Panc1 (cell line): Measurements from ENCODE around the gene DDC. TPM values are rescaled to one million over a fixed set of nuclear protein-coding genes. Genes with fewer than 3 reads are reported as not detected.

Experiments
- ATAC-seq: fragments of 200-7000 bp; cut with Tn5 transposase; 2 replicates; pipeline ENCODE4 v1.9.1; 2020; ENCODE audit warnings: mild to moderate bottlenecking, moderate library complexity
- BruUV-seq: library from RNA; stranded (reverse); fragments of 400-500 nt; replicated peaks from 2 replicates; lab custom pipeline; 2021; lab: Mats Ljungman, UMichigan
- CTCF ChIA-PET: fragments of 300-600 bp; sonication (Branson Sonifier 250); formaldehyde crosslinking; loops from one replicate; lab custom pipeline; 2022; ENCODE audit warnings: antibody characterized with exemption; lab: Charles Lee
- POLR2A ChIA-PET: fragments of 300-600 bp; sonication (Branson Sonifier 250); formaldehyde crosslinking; loops from one replicate; lab custom pipeline; 2022; ENCODE audit warnings: antibody characterized with exemption; lab: Charles Lee
- DNase-seq: peaks from one replicate; pipeline ENCODE4 v3.0.0-alpha.2; 2010; ENCODE audit warnings: low read depth, low spot score
- H3K27ac ChIP-seq: 2 replicates; pipeline ENCODE4 v1.5.1; 2011; ENCODE audit warnings: mild to moderate bottlenecking, low read length, inconsistent platforms
- H3K27me3 ChIP-seq: fragments of 200-500 bp; sonication (Bioruptor generic); 2 replicates; pipeline ENCODE4 v1.6.0; 2014; ENCODE audit warnings: low read length, inconsistent platforms; ENCODE audit not compliant: control insufficient read depth, insufficient read depth
- H3K36me3 ChIP-seq: fragments of 200-500 bp; sonication (Bioruptor generic); 2 replicates; pipeline ENCODE4 v1.5.1; 2014; ENCODE audit warnings: inconsistent platforms, mild to moderate bottlenecking, low read length, moderate library complexity; ENCODE audit not compliant: control insufficient read depth, insufficient read depth
- H3K4me1 ChIP-seq: 2 replicates; pipeline ENCODE4 v1.5.1; 2011; ENCODE audit warnings: inconsistent platforms, mild to moderate bottlenecking, low read length, moderate library complexity; ENCODE audit not compliant: control insufficient read depth, insufficient read depth
- H3K4me3 ChIP-seq, 2 experiments: 2 replicates each; pipeline ENCODE4 v1.5.1; 2011 to 2012; ENCODE audit warnings: low read depth in 2 of 2, low read length in 2 of 2, mild to moderate bottlenecking in 2 of 2, inconsistent platforms in 1 of 2, moderate library complexity in 1 of 2
- H3K9me3 ChIP-seq: fragments of 200-500 bp; sonication (Bioruptor generic); 2 replicates; pipeline ENCODE4 v1.5.1; 2014; ENCODE audit warnings: low read depth, mild to moderate bottlenecking, inconsistent platforms, low read length, moderate library complexity; ENCODE audit not compliant: control insufficient read depth, insufficient read depth
- POLR2AphosphoS5 ChIP-seq: IDR thresholded peaks from 2 replicates; pipeline ENCODE4 v1.6.1; 2012; ENCODE audit warnings: mild to moderate bottlenecking, low read depth, low read length, moderate library complexity
- SIN3A ChIP-seq: IDR thresholded peaks from 2 replicates; pipeline ENCODE4 v1.6.1; 2012; ENCODE audit warnings: low read depth, mild to moderate bottlenecking, low read length, moderate library complexity, borderline replicate concordance; ENCODE audit not compliant: insufficient read depth
- TCF7L2 ChIP-seq: IDR thresholded peaks from 2 replicates; pipeline ENCODE4 v1.6.1; 2011; ENCODE audit warnings: mild to moderate bottlenecking, low read depth, low read length, inconsistent platforms
- in situ Hi-C: cut with HindIII; loops from 2 replicates; pipeline ENCODE4 v1.10.0; 2016; ENCODE audit warnings: low sequenced_read_pairs, low pct_unique_long_range_greater_than_20kb
- intact Hi-C: fragments of 100-400 bp; cut with micrococcal nuclease; formaldehyde crosslinking; loops from one replicate; pipeline ENCODE4 v1.10.0; 2022; ENCODE audit not compliant: unreplicated experiment
- total RNA-seq: library from RNA; stranded (reverse); gene quantifications from one replicate; pipeline ENCODE4 v1.2.1, GENCODE V29; 2021; ENCODE audit not compliant: unreplicated experiment
- TF ChIP-seq, protein P1 (sequence below): fragments of 450-650 bp; IDR thresholded peaks from 2 replicates; pipeline ENCODE4 v1.5.1; 2017; ENCODE audit warnings: mild to moderate bottlenecking
- TF ChIP-seq, protein P2 (sequence below), 2 experiments: IDR thresholded peaks; 2 replicates each; pipeline ENCODE4 v1.6.1; 2011 to 2012; ENCODE audit warnings: low read depth in 2 of 2, control low read depth in 1 of 2, low read length in 1 of 2, mild to moderate bottlenecking in 1 of 2, moderate library complexity in 1 of 2; ENCODE audit not compliant: insufficient read depth in 1 of 2

Gene DDC
- total RNA-seq, 1 experiment from 2014 or later = not detected

DNA sequence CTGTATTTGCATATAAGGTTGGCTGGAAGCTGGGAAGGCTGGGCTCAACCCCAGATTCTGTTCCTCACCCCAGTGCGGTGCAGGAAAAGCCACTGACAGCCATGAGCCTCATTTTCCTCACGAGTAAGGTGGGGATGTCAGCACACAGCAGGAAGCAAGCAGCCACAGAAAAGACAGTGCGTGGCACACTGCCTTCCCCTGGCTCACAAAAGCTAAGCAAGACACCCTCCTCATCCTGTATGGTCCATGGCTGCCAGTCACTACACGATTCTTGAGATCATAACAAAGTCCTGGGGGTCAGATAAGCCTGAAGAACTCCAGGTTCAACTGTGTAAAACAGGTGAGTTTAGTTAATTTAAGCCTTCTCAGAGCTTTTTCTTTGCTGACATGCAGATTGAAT lies 28.9 kb upstream of the DDC start:
- DNase-seq (no peak), ATAC-seq (no peak)
- Histone ChIP-seq H3K36me3 (no peaks in the 10 kb centered on the region), H3K9me3 (no peaks in the 10 kb centered on the region), H3K4me1 (no peaks in the 10 kb centered on the region), H3K27me3 (no peaks in the 10 kb centered on the region), H3K27ac (no peak overlapping the region), H3K4me3 (no peak overlapping the region)
- POLR2A ChIA-PET = interaction anchor here (0.6 kb wide), 1 partner anchor 83 kb away, joined by 3 read pairs; no protein-coding TSS in a partner anchor
- BruUV-seq = no TSS peak
- intact Hi-C loops = no loop called here
- TF ChIP-seq TCF7L2 (no peak), SIN3A (no peak), POLR2AphosphoS5 (no peak)
- TF ChIP-seq, protein P1, sequence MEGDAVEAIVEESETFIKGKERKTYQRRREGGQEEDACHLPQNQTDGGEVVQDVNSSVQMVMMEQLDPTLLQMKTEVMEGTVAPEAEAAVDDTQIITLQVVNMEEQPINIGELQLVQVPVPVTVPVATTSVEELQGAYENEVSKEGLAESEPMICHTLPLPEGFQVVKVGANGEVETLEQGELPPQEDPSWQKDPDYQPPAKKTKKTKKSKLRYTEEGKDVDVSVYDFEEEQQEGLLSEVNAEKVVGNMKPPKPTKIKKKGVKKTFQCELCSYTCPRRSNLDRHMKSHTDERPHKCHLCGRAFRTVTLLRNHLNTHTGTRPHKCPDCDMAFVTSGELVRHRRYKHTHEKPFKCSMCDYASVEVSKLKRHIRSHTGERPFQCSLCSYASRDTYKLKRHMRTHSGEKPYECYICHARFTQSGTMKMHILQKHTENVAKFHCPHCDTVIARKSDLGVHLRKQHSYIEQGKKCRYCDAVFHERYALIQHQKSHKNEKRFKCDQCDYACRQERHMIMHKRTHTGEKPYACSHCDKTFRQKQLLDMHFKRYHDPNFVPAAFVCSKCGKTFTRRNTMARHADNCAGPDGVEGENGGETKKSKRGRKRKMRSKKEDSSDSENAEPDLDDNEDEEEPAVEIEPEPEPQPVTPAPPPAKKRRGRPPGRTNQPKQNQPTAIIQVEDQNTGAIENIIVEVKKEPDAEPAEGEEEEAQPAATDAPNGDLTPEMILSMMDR = no peak
- TF ChIP-seq, protein P2, sequence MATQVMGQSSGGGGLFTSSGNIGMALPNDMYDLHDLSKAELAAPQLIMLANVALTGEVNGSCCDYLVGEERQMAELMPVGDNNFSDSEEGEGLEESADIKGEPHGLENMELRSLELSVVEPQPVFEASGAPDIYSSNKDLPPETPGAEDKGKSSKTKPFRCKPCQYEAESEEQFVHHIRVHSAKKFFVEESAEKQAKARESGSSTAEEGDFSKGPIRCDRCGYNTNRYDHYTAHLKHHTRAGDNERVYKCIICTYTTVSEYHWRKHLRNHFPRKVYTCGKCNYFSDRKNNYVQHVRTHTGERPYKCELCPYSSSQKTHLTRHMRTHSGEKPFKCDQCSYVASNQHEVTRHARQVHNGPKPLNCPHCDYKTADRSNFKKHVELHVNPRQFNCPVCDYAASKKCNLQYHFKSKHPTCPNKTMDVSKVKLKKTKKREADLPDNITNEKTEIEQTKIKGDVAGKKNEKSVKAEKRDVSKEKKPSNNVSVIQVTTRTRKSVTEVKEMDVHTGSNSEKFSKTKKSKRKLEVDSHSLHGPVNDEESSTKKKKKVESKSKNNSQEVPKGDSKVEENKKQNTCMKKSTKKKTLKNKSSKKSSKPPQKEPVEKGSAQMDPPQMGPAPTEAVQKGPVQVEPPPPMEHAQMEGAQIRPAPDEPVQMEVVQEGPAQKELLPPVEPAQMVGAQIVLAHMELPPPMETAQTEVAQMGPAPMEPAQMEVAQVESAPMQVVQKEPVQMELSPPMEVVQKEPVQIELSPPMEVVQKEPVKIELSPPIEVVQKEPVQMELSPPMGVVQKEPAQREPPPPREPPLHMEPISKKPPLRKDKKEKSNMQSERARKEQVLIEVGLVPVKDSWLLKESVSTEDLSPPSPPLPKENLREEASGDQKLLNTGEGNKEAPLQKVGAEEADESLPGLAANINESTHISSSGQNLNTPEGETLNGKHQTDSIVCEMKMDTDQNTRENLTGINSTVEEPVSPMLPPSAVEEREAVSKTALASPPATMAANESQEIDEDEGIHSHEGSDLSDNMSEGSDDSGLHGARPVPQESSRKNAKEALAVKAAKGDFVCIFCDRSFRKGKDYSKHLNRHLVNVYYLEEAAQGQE (IDR thresholded peaks at IDR 0.05; ENCODE audit: insufficient read depth in 1 of 2, low read depth in 2 of 2, low read length in 1 of 2) = no peak
- CTCF ChIA-PET = no interaction called here
- in situ Hi-C loops = no loop called here

DNA sequence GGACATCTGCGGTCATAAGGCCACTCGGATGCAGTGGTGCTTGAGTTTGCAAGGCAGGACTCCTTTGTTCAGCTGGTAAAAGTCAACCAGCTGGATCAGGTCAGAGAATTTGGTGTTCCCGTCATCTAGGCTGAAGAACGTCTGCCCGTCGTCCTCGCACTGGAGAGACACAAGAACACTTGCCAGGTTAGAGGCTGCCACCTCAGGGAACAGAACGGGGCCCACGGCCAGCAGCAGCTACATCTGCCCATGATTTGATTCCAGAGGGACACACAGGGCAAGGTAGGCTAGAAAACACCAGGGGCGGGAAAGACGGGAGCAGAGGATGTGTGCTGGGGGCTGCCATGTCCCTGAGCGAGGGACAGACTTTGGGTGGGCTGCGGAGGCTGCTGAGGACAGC lies 27.7 kb upstream of the DDC start:
- CTCF ChIA-PET = no interaction called here
- DNase-seq = no peak
- Histone ChIP-seq H3K4me1 (no peaks in the 10 kb centered on the region), H3K36me3 (no peaks in the 10 kb centered on the region), H3K9me3 (no peaks in the 10 kb centered on the region), H3K27ac (no peak overlapping the region), H3K4me3 (no peak overlapping the region), H3K27me3 (no peaks in the 10 kb centered on the region)
- in situ Hi-C loops (no loop called here), intact Hi-C loops (no loop called here)
- BruUV-seq = no TSS peak
- ATAC-seq = no peak
- POLR2A ChIA-PET = no interaction called here
- TF ChIP-seq, protein P1 = no peak
- TF ChIP-seq SIN3A (no peak), TCF7L2 (no peak), POLR2AphosphoS5 (no peak)
- TF ChIP-seq, protein P2 (IDR thresholded peaks at IDR 0.05; ENCODE audit: insufficient read depth in 1 of 2, low read depth in 2 of 2, low read length in 1 of 2) = no peak
